UCSD-AML1 (cell line): ENCODE data around the gene TMTC3.
"Not testable (repeated sequence)": the region's sequence is repeated elsewhere in the genome, so short reads cannot be mapped to it uniquely, and the experiment has no call there.

Experiments
- DNase-seq: peaks from one replicate; lab custom pipeline; 2025; ENCODE audit not compliant: unreplicated experiment; lab: John Stamatoyannopoulos, UW

The TMTC3 gene

GRCh38 chr12:88163371-88163770 is 21.3 kb downstream of the TMTC3 start:
- no peak for DNase-seq

- DNase-seq: no peak
Measured at GRCh38 chr12:88166179-88166578, 24.1 kb downstream of the TMTC3 start.

GRCh38 chr12:88167384-88167783 is 25.3 kb downstream of the TMTC3 start:
- no peak for DNase-seq

- DNase-seq: no peak
Measured at GRCh38 chr12:88172844-88173407, 30.8 kb downstream of the TMTC3 start.

- no peak for DNase-seq
Measured at GRCh38 chr12:88175544-88175943, 33.4 kb downstream of the TMTC3 start.

GRCh38 chr12:88179436-88180014 is 37.4 kb downstream of the TMTC3 start:
- DNase-seq: no peak

- no peak for DNase-seq
Measured at GRCh38 chr12:88181881-88182280, 39.8 kb downstream of the TMTC3 start.

GRCh38 chr12:88182416-88182815 is 40.3 kb downstream of the TMTC3 start:
- DNase-seq: no peak

GRCh38 chr12:88184196-88184595 is 42.1 kb downstream of the TMTC3 start:
- DNase-seq: no peak

GRCh38 chr12:88185279-88185678 is 43.2 kb downstream of the TMTC3 start:
- DNase-seq: no peak

GRCh38 chr12:88185988-88186387 is 43.9 kb downstream of the TMTC3 start:
- DNase-seq: no peak

GRCh38 chr12:88187571-88187970 is 45.5 kb downstream of the TMTC3 start:
- no peak for DNase-seq

- no peak for DNase-seq
Measured at GRCh38 chr12:88188180-88188579, 46.1 kb downstream of the TMTC3 start.

GRCh38 chr12:88192426-88192825 is 50.3 kb downstream of the TMTC3 start:
- no peak for DNase-seq

- no peak for DNase-seq
Measured at GRCh38 chr12:88194868-88195267, 52.8 kb downstream of the TMTC3 start.

- no peak for DNase-seq
Measured at GRCh38 chr12:88200029-88200428, 57.9 kb downstream of the TMTC3 start.

GRCh38 chr12:88202500-88202899 is 60.4 kb downstream of the TMTC3 start:
- no peak for DNase-seq

- DNase-seq: no peak
Measured at GRCh38 chr12:88206601-88207000, 64.5 kb downstream of the TMTC3 start.

- peak; percentile 11 for DNase-seq
Measured at GRCh38 chr12:88207921-88208620, 66.0 kb downstream of the TMTC3 start.

- DNase-seq: no peak
Measured at GRCh38 chr12:88208661-88209060, 66.6 kb downstream of the TMTC3 start.

- not testable (repeated sequence) for DNase-seq
Measured at GRCh38 chr12:88210311-88210710, 68.2 kb downstream of the TMTC3 start.

GRCh38 chr12:88218293-88218692 is 76.2 kb downstream of the TMTC3 start:
- DNase-seq: no peak

- DNase-seq: no peak
Measured at GRCh38 chr12:88219861-88220260, 77.8 kb downstream of the TMTC3 start.
